Activated CD4-positive, alpha-beta T cell treated with anti-CD3 and anti-CD28 coated beads for 36 hours (primary cell): ENCODE results near the gene F2RL3. TPM values are rescaled to one million over a fixed set of nuclear protein-coding genes. Genes with fewer than 3 reads are reported as not detected.

Source experiments
- ATAC-seq: fragments of 200-7000 bp; cut with Tn5 transposase; one replicate; pipeline ENCODE4 v1.10.0; 2021; ENCODE audit warnings: mild to moderate bottlenecking, moderate library complexity
- CTCF ChIA-PET: fragments of 350-600 bp; sonication (Branson Sonifier 250); formaldehyde crosslinking; loops from one replicate; lab custom pipeline; 2021; ENCODE audit warnings: antibody characterized with exemption; lab: Charles Lee
- POLR2A ChIA-PET: fragments of 350-600 bp; sonication (Branson Sonifier 250); formaldehyde crosslinking; loops from one replicate; lab custom pipeline; 2021; ENCODE audit warnings: antibody characterized with exemption, inconsistent platforms; lab: Charles Lee
- DNase-seq: peaks from one replicate; pipeline ENCODE4 v3.0.0-alpha.2; 2020
- H3K27ac Mint-ChIP-seq: one replicate; pipeline ENCODE4 v1.8.0; 2021; ENCODE audit warnings: mixed read lengths
- H3K27me3 Mint-ChIP-seq: one replicate; pipeline ENCODE4 v1.8.0; 2021; ENCODE audit warnings: mixed read lengths
- H3K36me3 Mint-ChIP-seq: one replicate; pipeline ENCODE4 v1.8.0; 2021; ENCODE audit warnings: low read depth, mixed read lengths
- H3K4me1 Mint-ChIP-seq: one replicate; pipeline ENCODE4 v1.8.0; 2021; ENCODE audit warnings: mixed read lengths
- H3K4me3 Mint-ChIP-seq: one replicate; pipeline ENCODE4 v1.8.0; 2021; ENCODE audit warnings: mild to moderate bottlenecking, moderate library complexity, mixed read lengths
- H3K9me3 Mint-ChIP-seq: one replicate; pipeline ENCODE4 v1.8.0; 2021; ENCODE audit warnings: low read depth, mixed read lengths
- intact Hi-C, 2 experiments: fragments of 100-400 bp; cut with DNase I in 1 of 2; cut with micrococcal nuclease in 1 of 2; formaldehyde crosslinking; loops; one replicate each; pipeline versions ENCODE4 v1.14.2 to v1.15.1; 2022 to 2024; cut with DNase I, micrococcal nuclease
- total RNA-seq, 2 experiments: library from RNA; stranded (reverse); gene quantifications; one replicate each; pipeline ENCODE4 v1.2.3, GENCODE V29; 2021

The F2RL3 gene
- not detected for total RNA-seq

DNA sequence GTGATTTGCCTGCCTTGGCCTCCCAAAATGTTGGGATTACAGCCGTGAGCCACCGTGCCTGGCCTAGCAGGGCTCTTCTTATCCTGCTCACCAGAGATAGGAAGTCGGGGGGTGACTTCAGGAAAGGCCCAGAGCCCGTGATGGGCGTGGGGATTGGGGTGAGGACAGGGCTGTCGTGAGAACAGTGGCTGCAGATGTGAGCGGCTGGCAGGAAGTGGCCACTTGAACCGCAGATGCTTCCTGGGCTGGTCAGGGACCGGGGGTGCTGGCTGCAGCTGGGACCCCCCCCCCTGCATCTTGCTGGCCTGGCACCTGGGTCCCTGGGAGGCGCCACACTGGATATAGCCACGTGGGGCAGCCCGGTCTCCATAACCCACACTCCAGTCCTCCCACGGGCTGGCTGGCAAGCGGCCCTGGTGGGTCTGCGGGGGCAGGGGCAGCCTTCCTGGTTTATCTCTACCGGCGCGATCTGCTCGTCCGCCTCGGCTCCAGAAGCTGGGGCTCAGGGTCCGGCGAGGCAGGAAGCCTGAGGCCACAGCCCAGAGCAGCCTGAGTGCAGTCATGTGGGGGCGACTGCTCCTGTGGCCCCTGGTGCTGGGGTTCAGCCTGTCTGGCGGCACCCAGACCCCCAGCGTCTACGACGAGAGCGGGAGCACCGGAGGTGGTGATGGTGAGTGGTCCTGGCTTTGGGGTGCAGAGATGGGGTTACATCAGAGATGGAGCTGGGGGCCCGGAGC is at the start of gene F2RL3:
Gene F2RL3 (plus strand): TSS at position 371 of the 737 bp plus-strand sequence. CDS start 191 bp downstream, at position 562.
- Mint-ChIP-seq H3K27me3 (peaks cover 17% of the 10 kb centered on the region), H3K9me3 (no peaks in the 10 kb centered on the region), H3K4me3 (no peak within 1 kb of the TSS), H3K27ac (no peak within 1 kb of the TSS), H3K4me1 (peaks cover 5% of the 10 kb centered on the region), H3K36me3 (no peaks in the 10 kb centered on the region)
- intact Hi-C loops, result no loop called here
- ChIA-PET CTCF (no interaction called here), POLR2A (no interaction called here)
- ATAC-seq (no peak), DNase-seq (no peak)

GRCh38 chr19:16841391-16841926 is 47.3 kb upstream of the F2RL3 start:
- intact Hi-C loops, result no loop called here
- Mint-ChIP-seq H3K4me1 (peaks cover 4% of the 10 kb centered on the region), H3K27ac (no peak overlapping the region), H3K27me3 (no peaks in the 10 kb centered on the region), H3K4me3 (no peak overlapping the region), H3K36me3 (peaks cover 22% of the 10 kb centered on the region), H3K9me3 (no peaks in the 10 kb centered on the region)
- POLR2A ChIA-PET, result no interaction called here
- no peak for DNase-seq
- CTCF ChIA-PET, result no interaction called here
- no peak for ATAC-seq

- Mint-ChIP-seq H3K27me3 (no peaks in the 10 kb centered on the region), H3K4me1 (no peaks in the 10 kb centered on the region), H3K4me3 (no peak overlapping the region), H3K36me3 (peaks cover 38% of the 10 kb centered on the region), H3K9me3 (no peaks in the 10 kb centered on the region), H3K27ac (no peak overlapping the region)
- ATAC-seq (no peak), DNase-seq (no peak)
- ChIA-PET POLR2A (no interaction called here), CTCF (no interaction called here)
- intact Hi-C loops, result no loop called here
These were observed 41.9 kb upstream of the F2RL3 start for GRCh38 chr19:16846901-16847300.

DNA sequence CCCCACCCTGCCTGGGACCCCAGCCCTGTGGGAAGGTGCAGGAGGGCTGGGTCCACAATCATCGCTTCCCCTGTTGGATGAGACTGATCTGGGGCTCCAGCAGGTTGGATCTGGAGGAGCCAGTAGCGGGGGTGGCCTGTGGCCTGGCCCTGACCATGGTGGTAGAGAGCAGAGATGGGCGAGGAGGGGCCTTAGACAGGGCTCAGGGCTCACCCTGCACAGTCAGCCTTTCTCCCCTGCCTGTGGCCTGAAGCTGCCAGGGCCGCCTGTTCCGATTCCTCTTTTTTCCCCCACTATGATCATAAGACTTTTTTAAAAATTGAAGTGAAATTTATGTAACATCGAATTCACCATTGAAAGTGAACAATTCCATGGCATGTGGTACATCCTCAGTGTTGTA is 41.4 kb upstream of the F2RL3 start:
- ATAC-seq, result no peak
- Mint-ChIP-seq H3K36me3 (peaks cover 41% of the 10 kb centered on the region), H3K9me3 (no peaks in the 10 kb centered on the region), H3K27ac (no peak overlapping the region), H3K27me3 (no peaks in the 10 kb centered on the region), H3K4me1 (no peaks in the 10 kb centered on the region), H3K4me3 (no peak overlapping the region)
- no peak for DNase-seq
- ChIA-PET POLR2A (no interaction called here), CTCF (no interaction called here)
- intact Hi-C loops, result no loop called here

- H3K4me1 Mint-ChIP-seq, result no peaks in the 10 kb centered on the region
- H3K36me3 Mint-ChIP-seq, result peaks cover 38% of the 10 kb centered on the region
- intact Hi-C loops, result no loop called here
- CTCF ChIA-PET, result interaction anchor here (0.6 kb wide), 1 partner anchor 129 kb away, joined by 3 read pairs; no protein-coding TSS in a partner anchor
- POLR2A ChIA-PET, result no interaction called here
- H3K27me3 Mint-ChIP-seq, result no peaks in the 10 kb centered on the region
- H3K27ac Mint-ChIP-seq, result no peak overlapping the region
- H3K9me3 Mint-ChIP-seq, result no peaks in the 10 kb centered on the region
- H3K4me3 Mint-ChIP-seq, result no peak overlapping the region
- DNase-seq, result no peak
- ATAC-seq, result no peak
These were observed 39.6 kb upstream of the F2RL3 start for GRCh38 chr19:16849168-16849567.

DNA sequence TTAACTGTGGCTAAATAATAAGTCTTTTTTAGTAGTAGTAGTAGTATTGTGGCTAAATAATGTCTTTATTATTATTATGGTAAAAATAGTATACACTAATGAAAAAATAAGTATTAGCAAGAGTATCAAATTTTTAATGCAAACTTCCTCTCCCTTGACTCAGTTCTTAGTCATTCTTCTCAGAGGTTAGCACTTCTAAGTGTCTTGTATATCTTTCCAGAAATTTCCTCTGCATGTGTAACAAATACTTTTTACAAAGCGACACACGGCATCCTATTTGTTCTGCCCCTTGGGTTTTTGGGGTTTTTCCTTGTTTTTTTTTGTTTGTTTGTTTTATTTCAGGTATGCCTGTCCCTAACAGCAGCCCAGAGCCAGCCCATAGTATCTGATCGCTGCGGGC is 38.7 kb upstream of the F2RL3 start:
- Mint-ChIP-seq H3K4me1 (no peaks in the 10 kb centered on the region), H3K27me3 (no peaks in the 10 kb centered on the region), H3K4me3 (no peak overlapping the region), H3K36me3 (peaks cover 42% of the 10 kb centered on the region), H3K9me3 (no peaks in the 10 kb centered on the region), H3K27ac (no peak overlapping the region)
- DNase-seq (no peak), ATAC-seq (no peak)
- CTCF ChIA-PET, result no interaction called here
- POLR2A ChIA-PET, result interaction anchor here (0.5 kb wide), 1 partner anchor 46 kb away, joined by 3 read pairs; no protein-coding TSS in a partner anchor
- intact Hi-C loops, result no loop called here

- H3K27ac Mint-ChIP-seq, result no peak overlapping the region
- H3K27me3 Mint-ChIP-seq, result no peaks in the 10 kb centered on the region
- no peak for DNase-seq
- ATAC-seq, result no peak
- intact Hi-C loops, result no loop called here
- H3K9me3 Mint-ChIP-seq, result no peaks in the 10 kb centered on the region
- CTCF ChIA-PET, result no interaction called here
- H3K4me1 Mint-ChIP-seq, result no peaks in the 10 kb centered on the region
- POLR2A ChIA-PET, result no interaction called here
- no peak overlapping the region for H3K4me3 Mint-ChIP-seq
- peaks cover 38% of the 10 kb centered on the region for H3K36me3 Mint-ChIP-seq
These were observed 37.6 kb upstream of the F2RL3 start for GRCh38 chr19:16851031-16851712.

DNA sequence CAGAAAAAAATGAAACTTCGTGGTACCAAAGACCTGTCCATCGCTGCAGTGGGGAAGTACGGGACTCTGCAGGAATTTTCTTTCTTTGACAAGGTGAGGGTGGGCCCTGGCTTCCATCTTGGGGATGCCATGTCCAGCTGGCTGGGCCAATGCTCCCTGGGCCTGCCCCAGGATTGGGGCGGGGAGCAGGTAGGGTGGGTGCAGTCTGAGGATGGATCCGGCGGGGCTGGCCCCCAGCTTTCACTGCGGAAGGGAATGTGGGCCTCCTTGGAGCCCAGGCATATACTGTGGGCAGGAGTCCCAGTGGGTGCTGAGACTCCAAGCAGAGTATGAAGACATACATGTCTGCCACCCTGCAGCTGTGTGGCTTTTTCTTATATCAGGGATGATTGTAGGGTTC is 35.7 kb upstream of the F2RL3 start:
- DNase-seq, result no peak
- peaks cover 38% of the 10 kb centered on the region for H3K36me3 Mint-ChIP-seq

GRCh38 chr19:16856091-16856490 is 32.7 kb upstream of the F2RL3 start:
- Mint-ChIP-seq H3K36me3 (peaks cover 24% of the 10 kb centered on the region), H3K9me3 (no peaks in the 10 kb centered on the region), H3K27ac (no peak overlapping the region), H3K27me3 (no peaks in the 10 kb centered on the region), H3K4me1 (no peaks in the 10 kb centered on the region), H3K4me3 (no peak overlapping the region)
- DNase-seq, result no peak
- POLR2A ChIA-PET, result no interaction called here
- CTCF ChIA-PET, result interaction anchor here (0.7 kb wide), 1 partner anchor 101 kb away, joined by 4 read pairs; no protein-coding TSS in a partner anchor
- no peak for ATAC-seq
- intact Hi-C loops, result no loop called here

More for the DNA sequence above, 35.7 kb upstream of the F2RL3 start:
- H3K27ac Mint-ChIP-seq, result no peak overlapping the region
- no peak for ATAC-seq
- no peaks in the 10 kb centered on the region for H3K9me3 Mint-ChIP-seq
- intact Hi-C loops, result no loop called here
- no peak overlapping the region for H3K4me3 Mint-ChIP-seq
- no peaks in the 10 kb centered on the region for H3K4me1 Mint-ChIP-seq
- POLR2A ChIA-PET, result no interaction called here
- CTCF ChIA-PET, result no interaction called here
- H3K27me3 Mint-ChIP-seq, result no peaks in the 10 kb centered on the region

DNA sequence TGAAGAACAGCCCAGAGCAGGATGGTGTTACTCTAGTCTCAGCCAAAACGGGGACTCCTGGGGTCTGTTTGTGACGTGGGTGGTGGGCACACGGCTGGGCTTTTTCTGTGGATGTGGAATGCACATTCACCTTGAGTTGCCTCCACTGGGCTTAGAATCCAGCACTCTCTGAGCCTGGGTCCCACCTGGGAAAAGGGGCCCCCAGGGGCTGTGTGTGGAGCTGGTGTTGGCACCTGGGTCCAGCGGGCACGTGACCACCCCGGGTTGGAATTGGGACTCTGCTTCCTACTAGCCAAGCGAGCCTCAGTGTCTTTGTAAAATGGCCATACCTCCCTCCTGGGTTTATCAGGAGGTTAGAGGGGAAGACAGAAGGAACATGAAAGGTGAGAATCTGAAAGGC is 29.2 kb upstream of the F2RL3 start:
- POLR2A ChIA-PET, result no interaction called here
- no peak for ATAC-seq
- H3K4me1 Mint-ChIP-seq, result no peaks in the 10 kb centered on the region
- CTCF ChIA-PET, result no interaction called here
- intact Hi-C loops, result no loop called here
- H3K27me3 Mint-ChIP-seq, result no peaks in the 10 kb centered on the region
- H3K36me3 Mint-ChIP-seq, result peaks cover 16% of the 10 kb centered on the region
- DNase-seq, result no peak
- no peaks in the 10 kb centered on the region for H3K9me3 Mint-ChIP-seq
- H3K4me3 Mint-ChIP-seq, result no peak overlapping the region
- no peak overlapping the region for H3K27ac Mint-ChIP-seq

- ATAC-seq, result no peak
- POLR2A ChIA-PET, result no interaction called here
- Mint-ChIP-seq H3K27me3 (no peaks in the 10 kb centered on the region), H3K4me1 (no peaks in the 10 kb centered on the region), H3K4me3 (no peak overlapping the region), H3K36me3 (peaks cover 16% of the 10 kb centered on the region), H3K9me3 (no peaks in the 10 kb centered on the region), H3K27ac (no peak overlapping the region)
- CTCF ChIA-PET, result no interaction called here
- intact Hi-C loops, result no loop called here
- DNase-seq, result no peak
These were observed 28.7 kb upstream of the F2RL3 start for GRCh38 chr19:16860118-16860517.

DNA sequence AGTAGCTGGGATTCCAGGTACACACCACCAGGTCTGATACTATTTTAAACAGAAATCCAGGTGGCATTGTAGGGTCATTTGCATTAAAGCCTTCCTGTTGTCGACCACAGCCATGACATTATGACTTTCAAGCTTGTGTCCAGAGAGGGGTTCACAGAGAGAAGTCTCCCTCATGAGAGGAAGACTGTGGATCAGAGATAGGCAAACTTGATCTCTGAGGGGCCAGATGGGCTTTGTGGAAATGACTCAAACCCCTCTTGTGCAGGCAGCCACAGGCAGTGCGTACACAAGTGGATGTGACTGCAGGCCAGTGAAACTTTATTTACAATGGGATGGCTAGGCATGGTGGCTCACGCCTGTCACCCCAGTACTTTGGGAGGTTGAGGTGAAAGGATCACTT is 27.8 kb upstream of the F2RL3 start:
- CTCF ChIA-PET, result no interaction called here
- DNase-seq (no peak), ATAC-seq (no peak)
- peaks cover 21% of the 10 kb centered on the region for H3K36me3 Mint-ChIP-seq
- no peaks in the 10 kb centered on the region for H3K27me3 Mint-ChIP-seq
- H3K4me1 Mint-ChIP-seq, result no peaks in the 10 kb centered on the region
- no peak overlapping the region for H3K4me3 Mint-ChIP-seq
- no peaks in the 10 kb centered on the region for H3K9me3 Mint-ChIP-seq
- H3K27ac Mint-ChIP-seq, result no peak overlapping the region
- intact Hi-C loops, result no loop called here
- POLR2A ChIA-PET, result no interaction called here
